Activated gamma-delta T cell treated with Interleukin-2 at 50 U/mL for 16 hours (primary cell): ENCODE data around the gene RPP40.
"Not testable (repeated sequence)": the region's sequence is repeated elsewhere in the genome, so short reads cannot be mapped to it uniquely, and the experiment has no call there.

Source experiments
- DNase-seq: peaks from one replicate; pipeline ENCODE4 v3.0.0-alpha.2; 2020

The RPP40 gene

GRCh38 chr6:5014072-5014561, 10.3 kb upstream of the RPP40 start:
- no peak for DNase-seq

- DNase-seq = no peak
Measured at GRCh38 chr6:5012519-5012918, 8.7 kb upstream of the RPP40 start.

GRCh38 chr6:5011346-5011745, 7.5 kb upstream of the RPP40 start:
- no peak for DNase-seq

- no peak for DNase-seq
Measured at GRCh38 chr6:5007531-5007930, 3.7 kb upstream of the RPP40 start.

- DNase-seq = no peak
Measured at GRCh38 chr6:5006222-5006621, 2.4 kb upstream of the RPP40 start.

GRCh38 chr6:5005038-5005433, 1.2 kb upstream of the RPP40 start:
- DNase-seq = not testable (repeated sequence)

- DNase-seq = no peak
Measured at GRCh38 chr6:5004373-5005037, 668 bp upstream of the RPP40 start.

GRCh38 chr6:4999586-4999985, 4.3 kb downstream of the RPP40 start:
- no peak for DNase-seq

- DNase-seq = no peak
Measured at GRCh38 chr6:4997862-4998261, 6.0 kb downstream of the RPP40 start.

GRCh38 chr6:4994741-4995140, 9.1 kb downstream of the RPP40 start:
- no peak for DNase-seq

GRCh38 chr6:4987432-4987831, 16.4 kb downstream of the RPP40 start:
- no peak for DNase-seq

- DNase-seq = no peak
Measured at GRCh38 chr6:4986999-4987398, 16.8 kb downstream of the RPP40 start.

GRCh38 chr6:4983322-4983721, 20.5 kb downstream of the RPP40 start:
- no peak for DNase-seq

GRCh38 chr6:4981761-4982160, 22.1 kb downstream of the RPP40 start:
- DNase-seq = no peak

- DNase-seq = no peak
Measured at GRCh38 chr6:4979426-4979825, 24.4 kb downstream of the RPP40 start.

- DNase-seq = no peak
Measured at GRCh38 chr6:4977468-4977867, 26.4 kb downstream of the RPP40 start.

GRCh38 chr6:4975506-4975905, 28.3 kb downstream of the RPP40 start:
- DNase-seq = no peak

GRCh38 chr6:4974962-4975361, 28.9 kb downstream of the RPP40 start:
- DNase-seq = no peak

- no peak for DNase-seq
Measured at GRCh38 chr6:4973982-4974745, 29.7 kb downstream of the RPP40 start.

GRCh38 chr6:4973415-4973814, 30.4 kb downstream of the RPP40 start:
- no peak for DNase-seq

- DNase-seq = no peak
Measured at GRCh38 chr6:4972438-4972837, 31.4 kb downstream of the RPP40 start.

- no peak for DNase-seq
Measured at GRCh38 chr6:4971851-4972250, 32.0 kb downstream of the RPP40 start.

GRCh38 chr6:4970739-4971395, 33.0 kb downstream of the RPP40 start:
- DNase-seq = no peak
